Neural cell (in vitro differentiated cells): ENCODE results near the gene MRPL36. TPM values are rescaled to one million over a fixed set of nuclear protein-coding genes. Genes with fewer than 3 reads are reported as not detected.

Source experiments
- H2AFZ ChIP-seq: fragments of 200-600, 300-800 bp; sonication (generic), shearing (Covaris generic); 2 replicates; pipeline ENCODE4 v1.6.0; 2014; ENCODE audit warnings: low read depth, mild to moderate bottlenecking, antibody characterized with exemption, low read length, moderate library complexity
- H3F3A ChIP-seq: fragments of 200-600 bp; shearing (Covaris generic); 2 replicates; pipeline ENCODE4 v1.6.1; 2016; ENCODE audit warnings: mild to moderate bottlenecking, moderate library complexity, mixed read lengths, antibody characterized with exemption, low read length; ENCODE audit not compliant: insufficient read depth, poor library complexity, severe bottlenecking
- H3K27ac ChIP-seq: fragments of 200-600, 300-800 bp; sonication (generic), shearing (Covaris generic); 2 replicates; pipeline ENCODE4 v1.5.1; 2014; ENCODE audit warnings: mild to moderate bottlenecking, low read length, moderate library complexity
- H3K27me3 ChIP-seq: fragments of 300-800, 200-600 bp; sonication (generic), shearing (Covaris generic); 2 replicates; pipeline ENCODE4 v1.6.0; 2014; ENCODE audit warnings: mild to moderate bottlenecking, low read depth, low read length, moderate library complexity; ENCODE audit not compliant: insufficient read depth
- H3K36me3 ChIP-seq: fragments of 300-800, 200-600 bp; sonication (generic), shearing (Covaris generic); 2 replicates; pipeline ENCODE4 v1.5.1; 2014; ENCODE audit warnings: mild to moderate bottlenecking, antibody characterized with exemption, low read length, moderate library complexity; ENCODE audit not compliant: insufficient read depth
- H3K4me2 ChIP-seq: fragments of 300-800, 200-600 bp; sonication (generic), shearing (Covaris generic); 2 replicates; pipeline ENCODE4 v1.6.0; 2014; ENCODE audit warnings: mild to moderate bottlenecking, low read length
- H3K4me3 ChIP-seq: fragments of 300-800, 200-600 bp; sonication (generic), shearing (Covaris generic); 2 replicates; pipeline ENCODE4 v1.5.1; 2014; ENCODE audit warnings: mild to moderate bottlenecking, low read length, moderate library complexity
- H3K79me2 ChIP-seq: fragments of 200-600 bp; shearing (Covaris generic); replicated peaks from 2 replicates; pipeline ENCODE4 v1.6.0; 2014; ENCODE audit warnings: mild to moderate bottlenecking, low read length, moderate library complexity; ENCODE audit not compliant: insufficient read depth
- H3K9ac ChIP-seq: fragments of 300-800, 200-600 bp; sonication (generic), shearing (Covaris generic); 2 replicates; pipeline ENCODE4 v1.6.1; 2016; ENCODE audit warnings: mild to moderate bottlenecking, low read length, mixed read lengths
- H3K9me2 ChIP-seq: fragments of 200-600 bp; shearing (Covaris generic); 2 replicates; pipeline ENCODE4 v1.6.1; 2016; ENCODE audit warnings: mild to moderate bottlenecking, low read length, mixed read lengths; ENCODE audit not compliant: insufficient read depth
- H3K9me3 ChIP-seq: fragments of 200-600, 300-800 bp; sonication (generic), shearing (Covaris generic); 2 replicates; pipeline ENCODE4 v1.6.1; 2016; ENCODE audit warnings: mild to moderate bottlenecking, mixed run types, low read length, moderate library complexity, mixed read lengths
- H4K20me1 ChIP-seq: fragments of 200-600 bp; shearing (Covaris generic); 2 replicates; pipeline ENCODE4 v1.6.1; 2016; ENCODE audit warnings: mild to moderate bottlenecking, mixed run types; ENCODE audit not compliant: insufficient read depth
- EP300 ChIP-seq: fragments of 450-650 bp; conservative IDR thresholded peaks from 2 replicates; pipeline ENCODE4 v1.6.1; 2014; ENCODE audit warnings: antibody characterized with exemption, mild to moderate bottlenecking, moderate library complexity; ENCODE audit not compliant: poor library complexity, severe bottlenecking
- EZH2 ChIP-seq: fragments of 200-600, 300-800 bp; shearing (Covaris generic), sonication (generic); IDR thresholded peaks from 2 replicates; pipeline ENCODE4 v1.6.1; 2014; ENCODE audit warnings: antibody characterized with exemption, low read length, borderline replicate concordance, mild to moderate bottlenecking; ENCODE audit not compliant: insufficient read depth, poor library complexity, severe bottlenecking
- MXI1 ChIP-seq: fragments of 450-650 bp; conservative IDR thresholded peaks from 2 replicates; pipeline ENCODE4 v1.6.1; 2014; ENCODE audit warnings: antibody characterized with exemption, mild to moderate bottlenecking; ENCODE audit not compliant: poor library complexity, severe bottlenecking
- POLR2AphosphoS5 ChIP-seq: IDR thresholded peaks from 2 replicates; pipeline ENCODE4 v1.6.1; 2012
- RAD21 ChIP-seq: fragments of 450-650 bp; conservative IDR thresholded peaks from 2 replicates; pipeline ENCODE4 v1.6.1; 2014; ENCODE audit warnings: antibody characterized with exemption, mild to moderate bottlenecking, moderate library complexity
- SMC3 ChIP-seq: fragments of 450-650 bp; conservative IDR thresholded peaks from 2 replicates; pipeline ENCODE4 v1.6.1; 2014; ENCODE audit warnings: antibody characterized with exemption, mild to moderate bottlenecking, moderate library complexity; ENCODE audit not compliant: poor library complexity
- TAF1 ChIP-seq: IDR thresholded peaks from 2 replicates; pipeline ENCODE4 v1.6.1; 2012; ENCODE audit warnings: low read depth
- polyA plus RNA-seq: library from polyadenylated mRNA; depleted of rRNA; stranded (reverse); fragments of >200 nt; gene quantifications from 2 replicates; pipeline ENCODE4 v1.2.3, GENCODE V29; 2014
- TF ChIP-seq, protein P1 (sequence below): fragments of 450-650 bp; IDR thresholded peaks from 2 replicates; pipeline ENCODE4 v1.5.1; 2014; ENCODE audit warnings: antibody characterized with exemption, mild to moderate bottlenecking, moderate library complexity; ENCODE audit not compliant: poor library complexity, severe bottlenecking
- TF ChIP-seq, protein P2 (sequence below): IDR thresholded peaks from 2 replicates; pipeline ENCODE4 v1.6.1; 2012; ENCODE audit warnings: borderline replicate concordance

MRPL36 gene
- polyA plus RNA-seq, 1 donor from 2014 or later, result 51.9 TPM

DNA sequence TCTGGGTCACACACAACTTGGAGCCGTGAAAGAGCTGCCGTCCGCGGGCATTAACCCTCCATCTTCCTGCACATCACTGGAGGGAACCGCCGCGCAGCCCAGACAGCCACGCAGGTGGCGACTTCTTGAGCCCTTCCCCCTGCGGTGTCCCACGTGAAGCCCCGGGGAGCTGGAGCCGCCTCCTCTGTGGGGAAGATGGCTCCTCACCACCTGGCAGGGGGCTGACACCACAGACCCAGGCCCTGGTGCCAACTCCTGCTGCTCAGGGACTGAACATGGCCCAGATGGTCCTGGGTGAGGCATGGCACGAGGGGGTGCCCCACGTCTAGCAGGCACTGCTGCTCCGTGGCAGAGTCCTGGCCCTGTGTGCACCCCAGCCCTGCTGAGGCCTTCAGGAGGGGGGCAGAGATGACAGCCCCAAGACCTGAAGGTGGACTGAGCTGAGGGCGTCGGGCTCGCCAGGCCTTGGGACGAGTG, 40.5 kb upstream of the MRPL36 start:
- H3K9me2 ChIP-seq, result no peaks in the 10 kb centered on the region
- TF ChIP-seq TAF1 (no peak), MXI1 (no peak)
- H3K4me3 ChIP-seq, result no peak overlapping the region
- no peaks in the 10 kb centered on the region for H3K27me3 ChIP-seq
- H2AFZ ChIP-seq, result no peak overlapping the region
- H3K9me3 ChIP-seq, result no peaks in the 10 kb centered on the region
- H3F3A ChIP-seq, result no peaks in the 10 kb centered on the region
- H3K79me2 ChIP-seq, result no peaks in the 10 kb centered on the region
- H3K4me2 ChIP-seq, result no peak overlapping the region
- no peaks in the 10 kb centered on the region for H3K36me3 ChIP-seq
- H4K20me1 ChIP-seq, result no peaks in the 10 kb centered on the region
- no peak overlapping the region for H3K27ac ChIP-seq
- H3K9ac ChIP-seq, result no peak overlapping the region

DNA sequence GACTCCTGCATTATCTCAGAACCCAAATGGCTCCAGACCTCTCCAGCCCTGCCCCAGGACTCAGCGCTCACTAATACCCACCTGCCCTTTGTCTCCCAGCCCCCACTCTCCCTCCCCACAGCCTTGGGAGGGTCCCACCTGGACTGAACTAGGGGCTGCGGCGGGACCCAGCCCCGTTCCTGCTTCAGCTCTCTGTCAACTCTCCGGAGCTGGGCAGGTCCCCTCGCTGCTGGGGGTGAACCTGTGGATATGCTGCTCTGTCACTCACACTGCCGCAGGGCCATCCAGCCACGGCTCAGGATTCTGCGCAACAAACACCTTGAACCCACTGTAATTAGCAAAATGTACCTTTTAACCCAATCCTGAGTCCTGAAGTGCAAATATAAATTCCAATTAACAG, 38.4 kb upstream of the MRPL36 start:
- no peaks in the 10 kb centered on the region for H4K20me1 ChIP-seq
- H3F3A ChIP-seq, result no peaks in the 10 kb centered on the region
- no peak overlapping the region for H3K4me2 ChIP-seq
- no peaks in the 10 kb centered on the region for H3K36me3 ChIP-seq
- no peaks in the 10 kb centered on the region for H3K27me3 ChIP-seq
- no peak for TF ChIP-seq EZH2
- TF ChIP-seq RAD21, result no peak
- TF ChIP-seq POLR2AphosphoS5, result no peak
- TF ChIP-seq TAF1, result no peak
- TF ChIP-seq, protein P1, sequence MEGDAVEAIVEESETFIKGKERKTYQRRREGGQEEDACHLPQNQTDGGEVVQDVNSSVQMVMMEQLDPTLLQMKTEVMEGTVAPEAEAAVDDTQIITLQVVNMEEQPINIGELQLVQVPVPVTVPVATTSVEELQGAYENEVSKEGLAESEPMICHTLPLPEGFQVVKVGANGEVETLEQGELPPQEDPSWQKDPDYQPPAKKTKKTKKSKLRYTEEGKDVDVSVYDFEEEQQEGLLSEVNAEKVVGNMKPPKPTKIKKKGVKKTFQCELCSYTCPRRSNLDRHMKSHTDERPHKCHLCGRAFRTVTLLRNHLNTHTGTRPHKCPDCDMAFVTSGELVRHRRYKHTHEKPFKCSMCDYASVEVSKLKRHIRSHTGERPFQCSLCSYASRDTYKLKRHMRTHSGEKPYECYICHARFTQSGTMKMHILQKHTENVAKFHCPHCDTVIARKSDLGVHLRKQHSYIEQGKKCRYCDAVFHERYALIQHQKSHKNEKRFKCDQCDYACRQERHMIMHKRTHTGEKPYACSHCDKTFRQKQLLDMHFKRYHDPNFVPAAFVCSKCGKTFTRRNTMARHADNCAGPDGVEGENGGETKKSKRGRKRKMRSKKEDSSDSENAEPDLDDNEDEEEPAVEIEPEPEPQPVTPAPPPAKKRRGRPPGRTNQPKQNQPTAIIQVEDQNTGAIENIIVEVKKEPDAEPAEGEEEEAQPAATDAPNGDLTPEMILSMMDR, result no peak
- no peak for TF ChIP-seq EP300
- TF ChIP-seq MXI1, result no peak
- TF ChIP-seq SMC3, result no peak
- TF ChIP-seq, protein P2, sequence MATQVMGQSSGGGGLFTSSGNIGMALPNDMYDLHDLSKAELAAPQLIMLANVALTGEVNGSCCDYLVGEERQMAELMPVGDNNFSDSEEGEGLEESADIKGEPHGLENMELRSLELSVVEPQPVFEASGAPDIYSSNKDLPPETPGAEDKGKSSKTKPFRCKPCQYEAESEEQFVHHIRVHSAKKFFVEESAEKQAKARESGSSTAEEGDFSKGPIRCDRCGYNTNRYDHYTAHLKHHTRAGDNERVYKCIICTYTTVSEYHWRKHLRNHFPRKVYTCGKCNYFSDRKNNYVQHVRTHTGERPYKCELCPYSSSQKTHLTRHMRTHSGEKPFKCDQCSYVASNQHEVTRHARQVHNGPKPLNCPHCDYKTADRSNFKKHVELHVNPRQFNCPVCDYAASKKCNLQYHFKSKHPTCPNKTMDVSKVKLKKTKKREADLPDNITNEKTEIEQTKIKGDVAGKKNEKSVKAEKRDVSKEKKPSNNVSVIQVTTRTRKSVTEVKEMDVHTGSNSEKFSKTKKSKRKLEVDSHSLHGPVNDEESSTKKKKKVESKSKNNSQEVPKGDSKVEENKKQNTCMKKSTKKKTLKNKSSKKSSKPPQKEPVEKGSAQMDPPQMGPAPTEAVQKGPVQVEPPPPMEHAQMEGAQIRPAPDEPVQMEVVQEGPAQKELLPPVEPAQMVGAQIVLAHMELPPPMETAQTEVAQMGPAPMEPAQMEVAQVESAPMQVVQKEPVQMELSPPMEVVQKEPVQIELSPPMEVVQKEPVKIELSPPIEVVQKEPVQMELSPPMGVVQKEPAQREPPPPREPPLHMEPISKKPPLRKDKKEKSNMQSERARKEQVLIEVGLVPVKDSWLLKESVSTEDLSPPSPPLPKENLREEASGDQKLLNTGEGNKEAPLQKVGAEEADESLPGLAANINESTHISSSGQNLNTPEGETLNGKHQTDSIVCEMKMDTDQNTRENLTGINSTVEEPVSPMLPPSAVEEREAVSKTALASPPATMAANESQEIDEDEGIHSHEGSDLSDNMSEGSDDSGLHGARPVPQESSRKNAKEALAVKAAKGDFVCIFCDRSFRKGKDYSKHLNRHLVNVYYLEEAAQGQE, result no peak
- H3K9me2 ChIP-seq, result no peaks in the 10 kb centered on the region
- H3K9me3 ChIP-seq, result no peaks in the 10 kb centered on the region
- no peak overlapping the region for H2AFZ ChIP-seq
- no peak overlapping the region for H3K9ac ChIP-seq
- H3K4me3 ChIP-seq, result no peak overlapping the region
- H3K27ac ChIP-seq, result no peak overlapping the region
- no peaks in the 10 kb centered on the region for H3K79me2 ChIP-seq
